ENCODE data around the gene KCTD21.

KCTD21 gene

DNA sequence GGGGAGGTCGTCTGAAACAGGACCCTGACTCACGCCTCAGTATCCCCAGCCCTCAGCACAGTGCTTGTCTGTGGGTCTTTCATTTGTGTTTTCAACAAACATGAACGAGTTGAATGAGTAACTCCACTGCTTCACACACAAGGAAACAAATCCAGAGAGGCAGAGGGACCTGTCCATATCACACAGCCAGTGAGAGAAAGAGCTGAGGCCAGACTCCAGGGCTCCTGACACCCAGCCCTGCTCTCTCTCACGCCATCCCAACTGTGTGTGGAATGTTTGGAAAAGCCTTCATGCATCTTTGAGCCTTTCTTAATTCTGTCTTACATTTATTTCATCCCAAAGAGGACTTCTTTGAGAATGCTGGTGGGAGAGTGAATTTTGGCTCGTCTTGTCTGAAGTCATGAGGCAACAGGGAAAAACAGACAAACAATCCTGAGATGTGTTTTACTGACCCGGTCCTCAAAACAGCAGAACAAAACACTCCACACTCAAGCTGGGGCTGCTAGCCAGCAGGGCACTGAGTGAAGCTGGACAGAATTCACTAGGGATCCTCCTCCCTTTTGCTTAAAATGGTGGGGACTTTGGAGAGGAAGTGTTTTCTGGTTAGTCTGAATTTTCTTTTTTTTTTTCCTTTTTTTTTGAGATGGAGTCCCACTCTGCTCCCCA lies 29.3 kb downstream of the KCTD21 start:
- peak in 1 of 2 donors; percentile 47 for DNase-seq (ENCODE audit: low read depth in 2 of 2)
- H3K4me3 ChIP-seq (replicated peaks in 1 of 2; ENCODE audit: low read depth in 2 of 2, low read length in 2 of 2): no peak overlapping the region
- TF ChIP-seq, protein P1, sequence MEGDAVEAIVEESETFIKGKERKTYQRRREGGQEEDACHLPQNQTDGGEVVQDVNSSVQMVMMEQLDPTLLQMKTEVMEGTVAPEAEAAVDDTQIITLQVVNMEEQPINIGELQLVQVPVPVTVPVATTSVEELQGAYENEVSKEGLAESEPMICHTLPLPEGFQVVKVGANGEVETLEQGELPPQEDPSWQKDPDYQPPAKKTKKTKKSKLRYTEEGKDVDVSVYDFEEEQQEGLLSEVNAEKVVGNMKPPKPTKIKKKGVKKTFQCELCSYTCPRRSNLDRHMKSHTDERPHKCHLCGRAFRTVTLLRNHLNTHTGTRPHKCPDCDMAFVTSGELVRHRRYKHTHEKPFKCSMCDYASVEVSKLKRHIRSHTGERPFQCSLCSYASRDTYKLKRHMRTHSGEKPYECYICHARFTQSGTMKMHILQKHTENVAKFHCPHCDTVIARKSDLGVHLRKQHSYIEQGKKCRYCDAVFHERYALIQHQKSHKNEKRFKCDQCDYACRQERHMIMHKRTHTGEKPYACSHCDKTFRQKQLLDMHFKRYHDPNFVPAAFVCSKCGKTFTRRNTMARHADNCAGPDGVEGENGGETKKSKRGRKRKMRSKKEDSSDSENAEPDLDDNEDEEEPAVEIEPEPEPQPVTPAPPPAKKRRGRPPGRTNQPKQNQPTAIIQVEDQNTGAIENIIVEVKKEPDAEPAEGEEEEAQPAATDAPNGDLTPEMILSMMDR (IDR thresholded peaks at IDR 0.05; ENCODE audit: low read depth, low read length): no peak

DNA sequence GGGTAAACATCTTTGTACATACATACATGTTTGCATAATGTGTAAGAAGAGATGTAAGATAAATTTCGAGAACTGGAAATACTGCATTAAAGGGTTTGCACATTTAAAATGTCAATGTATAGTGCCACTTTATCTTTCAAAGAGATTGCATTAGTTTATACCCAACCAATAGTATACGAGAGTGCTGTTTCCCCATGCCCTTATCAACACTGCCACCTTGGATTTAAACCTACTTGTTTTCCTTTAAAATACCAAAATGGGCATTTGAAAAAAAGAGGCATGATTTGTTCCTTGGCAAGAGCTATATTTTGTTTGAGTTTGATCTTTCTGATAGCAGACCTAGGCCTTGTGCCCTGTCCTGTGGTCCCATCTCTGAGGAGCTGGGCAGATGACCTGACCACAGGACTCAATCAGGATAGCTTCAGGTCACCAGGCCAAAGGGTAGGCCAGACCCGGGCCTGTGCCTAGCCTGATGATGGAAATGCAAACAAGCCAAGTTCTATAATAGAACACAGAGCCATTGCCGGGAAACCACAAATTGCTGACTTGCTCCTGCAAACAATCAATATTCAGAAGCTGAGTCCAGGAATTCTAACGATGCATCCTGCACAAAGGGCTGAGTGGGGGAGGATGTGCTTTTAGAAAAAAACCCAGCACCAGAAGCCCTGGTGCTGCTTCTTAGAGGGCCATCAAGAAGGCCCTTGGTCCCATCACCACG lies 32.1 kb downstream of the KCTD21 start:
- no peak overlapping the region for H3K4me3 ChIP-seq (replicated peaks in 1 of 2; ENCODE audit: low read depth in 2 of 2, low read length in 2 of 2)
- DNase-seq (ENCODE audit: low read depth in 2 of 2): peak in 1 of 2 donors; percentile 21
- TF ChIP-seq, protein P1 (IDR thresholded peaks at IDR 0.05; ENCODE audit: low read depth, low read length): no peak

DNA sequence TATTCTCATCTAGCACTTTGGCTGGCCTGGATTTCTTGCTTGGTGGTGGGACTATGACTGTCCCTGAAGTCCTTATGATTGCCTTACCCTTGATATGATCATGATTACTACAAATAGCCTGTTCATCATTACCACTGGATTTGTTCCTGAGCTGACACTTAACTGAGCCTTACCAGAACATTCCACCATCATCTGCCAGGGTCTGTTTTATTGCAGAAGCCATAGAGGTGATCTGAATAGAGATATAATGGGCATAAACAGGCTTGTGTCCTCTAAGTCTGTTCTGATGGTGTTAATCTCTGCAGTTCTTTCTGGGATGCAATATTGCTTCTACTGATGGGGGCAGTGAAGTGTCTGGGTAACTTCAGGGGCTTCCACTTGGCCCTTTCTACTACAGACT lies 36.6 kb downstream of the KCTD21 start:
- TF ChIP-seq, protein P1 (IDR thresholded peaks at IDR 0.05; ENCODE audit: low read depth, low read length): no peak
- H3K4me3 ChIP-seq (replicated peaks in 1 of 2; ENCODE audit: low read depth in 2 of 2, low read length in 2 of 2): no peak overlapping the region

DNA sequence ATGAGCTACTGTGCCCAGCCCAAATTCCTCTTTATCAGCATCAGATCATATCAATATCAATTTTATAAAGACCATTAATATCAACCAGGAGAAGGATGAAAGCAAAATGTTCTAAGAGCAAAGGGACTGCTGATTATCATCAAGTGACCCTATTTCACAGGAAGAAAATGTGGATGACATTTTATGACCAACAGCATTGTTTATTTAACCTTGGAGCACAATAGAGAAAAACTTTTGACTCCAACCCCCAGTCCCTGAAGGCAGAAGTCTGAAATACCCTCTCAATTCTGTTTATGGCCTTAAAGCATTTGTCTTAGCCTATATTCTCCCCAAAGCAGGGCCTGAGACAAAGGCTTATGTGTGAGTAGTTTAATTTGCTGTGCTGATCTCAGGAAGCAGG lies 37.7 kb downstream of the KCTD21 start:
- DNase-seq (ENCODE audit: low read depth in 2 of 2): no peak
- TF ChIP-seq, protein P1 (IDR thresholded peaks at IDR 0.05; ENCODE audit: low read depth, low read length): no peak
- H3K4me3 ChIP-seq (replicated peaks in 1 of 2; ENCODE audit: low read depth in 2 of 2, low read length in 2 of 2): no peak overlapping the region

More for the DNA sequence above, 36.6 kb downstream of the KCTD21 start:
- no peak for DNase-seq (ENCODE audit: low read depth in 2 of 2)

DNA sequence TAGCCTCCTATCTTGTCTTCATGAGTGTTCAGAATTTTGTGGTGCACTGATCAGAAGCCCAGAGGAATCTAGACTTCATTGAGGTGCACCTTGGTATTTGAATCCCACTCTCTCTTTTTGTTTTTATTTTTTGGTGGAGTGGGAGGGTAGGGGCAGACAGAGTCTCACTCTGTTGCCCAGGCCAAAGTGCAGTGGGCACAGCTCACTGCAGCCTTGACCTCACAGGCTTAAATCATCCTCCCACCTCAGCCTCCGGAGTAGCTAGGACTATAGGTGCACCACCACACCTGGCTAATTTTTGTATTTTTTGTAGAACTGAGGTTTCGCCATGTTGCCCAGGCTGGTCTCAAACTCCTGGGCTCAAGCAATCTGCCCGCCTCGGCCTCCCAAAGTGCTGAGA lies 38.1 kb downstream of the KCTD21 start:
- TF ChIP-seq, protein P1 (IDR thresholded peaks at IDR 0.05; ENCODE audit: low read depth, low read length): no peak
- no peak overlapping the region for H3K4me3 ChIP-seq (replicated peaks in 1 of 2; ENCODE audit: low read depth in 2 of 2, low read length in 2 of 2)
- no peak for DNase-seq (ENCODE audit: low read depth in 2 of 2)

DNA sequence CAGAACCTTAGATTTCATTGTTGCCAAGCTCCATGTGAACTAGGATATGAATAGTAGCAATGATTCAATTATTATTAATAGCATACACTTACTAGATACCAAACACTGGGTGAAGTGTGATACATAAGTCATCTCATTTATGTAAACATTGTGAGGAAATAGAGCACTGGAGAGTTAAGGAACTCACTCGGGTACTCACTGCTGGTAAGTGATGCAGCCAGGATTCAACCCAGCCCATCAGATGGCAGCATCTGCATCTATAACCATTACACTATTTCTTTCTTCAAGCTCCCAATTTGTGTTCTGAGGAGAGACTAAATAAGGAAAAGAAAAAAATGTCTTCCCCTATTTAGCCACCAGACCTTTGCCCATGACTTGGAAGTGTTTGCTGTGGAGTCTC lies 38.8 kb downstream of the KCTD21 start:
- DNase-seq (ENCODE audit: low read depth in 2 of 2): peak; percentile 85 to 88
- TF ChIP-seq, protein P1 (IDR thresholded peaks at IDR 0.05; ENCODE audit: low read depth, low read length): peak; percentile 40
- no peak overlapping the region for H3K4me3 ChIP-seq (replicated peaks in 1 of 2; ENCODE audit: low read depth in 2 of 2, low read length in 2 of 2)

All from cardiac fibroblast (primary cell).